ENCODE data around the gene RPL18A.
"Not testable (repeated sequence)": the region's sequence is repeated elsewhere in the genome, so short reads cannot be mapped to it uniquely, and the experiment has no call there.

Gene RPL18A

DNA sequence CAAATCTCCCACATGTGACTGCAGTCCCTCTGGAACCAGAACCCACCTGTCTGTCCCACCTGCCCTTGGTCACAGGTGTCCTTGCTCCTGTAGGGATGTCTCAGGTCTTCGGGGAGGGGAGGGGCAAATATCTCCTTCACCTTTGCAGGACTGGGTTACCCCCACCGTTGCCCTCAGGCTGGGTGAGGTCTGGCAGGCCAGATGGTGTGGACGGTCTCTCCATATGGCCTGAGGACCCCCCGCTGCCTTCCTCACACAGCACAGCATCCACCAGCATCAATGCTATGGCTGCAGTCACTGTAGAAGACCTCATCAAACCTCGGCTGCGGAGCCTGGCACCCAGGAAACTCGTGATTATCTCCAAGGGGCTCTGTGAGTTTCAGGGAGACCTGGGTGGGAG lies 22.0 kb downstream of the RPL18A start:
- no peak overlapping the region for H2BK120ac ChIP-seq (ENCODE audit: low read depth, low read length)
- no peaks in the 10 kb centered on the region for H3K4me1 ChIP-seq (ENCODE audit: control insufficient read depth, insufficient read depth, low read depth, low read length)
- no peak overlapping the region for H3K9ac ChIP-seq (ENCODE audit: low read length)
- H2AK5ac ChIP-seq (ENCODE audit: low read length, severe bottlenecking) = no peak overlapping the region
- H3K79me1 ChIP-seq (replicated peaks; ENCODE audit: low read length, poor library complexity, severe bottlenecking) = no peaks in the 10 kb centered on the region
- no peaks in the 10 kb centered on the region for H3K36me3 ChIP-seq (ENCODE audit: control insufficient read depth in 1 of 2, insufficient read depth in 2 of 2, low read depth in 1 of 2, low read length in 2 of 2)
- 80% methylated on average over 7 of the region's 7 CpGs for WGBS
- no peak overlapping the region for H4K8ac ChIP-seq (ENCODE audit: low read length)
- no peak overlapping the region for H3K14ac ChIP-seq (ENCODE audit: low read length in 2 of 2)
- no peak overlapping the region for H3K27ac ChIP-seq (ENCODE audit: low read length, poor library complexity, severe bottlenecking)
- H3K18ac ChIP-seq (ENCODE audit: low read depth in 1 of 2, low read length in 2 of 2) = no peak overlapping the region
- no peak overlapping the region for H2BK12ac ChIP-seq (ENCODE audit: low read length in 2 of 2)
- no peak for DNase-seq
- no peak overlapping the region for H3K4ac ChIP-seq (ENCODE audit: low read depth in 1 of 2, low read length in 2 of 2)
- no peak overlapping the region for H3K23ac ChIP-seq (ENCODE audit: low read length in 2 of 2)
- no peak overlapping the region for H2BK15ac ChIP-seq (ENCODE audit: low read depth, poor library complexity, severe bottlenecking)
- peaks cover 0 to 17% of the 10 kb centered on the region in 2 experiments for H3K27me3 ChIP-seq (ENCODE audit: control insufficient read depth in 1 of 2, insufficient read depth in 1 of 2, low read length in 2 of 2)
- no peak overlapping the region for H4K91ac ChIP-seq (ENCODE audit: low read length)
- H3K9me3 ChIP-seq (ENCODE audit: control insufficient read depth, low read length) = no peaks in the 10 kb centered on the region
- no peak overlapping the region for H3K4me2 ChIP-seq (ENCODE audit: low read length, poor library complexity, severe bottlenecking)
- no peak overlapping the region for H2AFZ ChIP-seq (ENCODE audit: low read depth, low read length)
- H3K4me3 ChIP-seq (ENCODE audit: insufficient read depth in 1 of 2, low read depth in 1 of 2, low read length in 2 of 2) = no peak overlapping the region
- no peak overlapping the region for H2BK5ac ChIP-seq (ENCODE audit: low read depth, low read length, poor library complexity, severe bottlenecking)

DNA sequence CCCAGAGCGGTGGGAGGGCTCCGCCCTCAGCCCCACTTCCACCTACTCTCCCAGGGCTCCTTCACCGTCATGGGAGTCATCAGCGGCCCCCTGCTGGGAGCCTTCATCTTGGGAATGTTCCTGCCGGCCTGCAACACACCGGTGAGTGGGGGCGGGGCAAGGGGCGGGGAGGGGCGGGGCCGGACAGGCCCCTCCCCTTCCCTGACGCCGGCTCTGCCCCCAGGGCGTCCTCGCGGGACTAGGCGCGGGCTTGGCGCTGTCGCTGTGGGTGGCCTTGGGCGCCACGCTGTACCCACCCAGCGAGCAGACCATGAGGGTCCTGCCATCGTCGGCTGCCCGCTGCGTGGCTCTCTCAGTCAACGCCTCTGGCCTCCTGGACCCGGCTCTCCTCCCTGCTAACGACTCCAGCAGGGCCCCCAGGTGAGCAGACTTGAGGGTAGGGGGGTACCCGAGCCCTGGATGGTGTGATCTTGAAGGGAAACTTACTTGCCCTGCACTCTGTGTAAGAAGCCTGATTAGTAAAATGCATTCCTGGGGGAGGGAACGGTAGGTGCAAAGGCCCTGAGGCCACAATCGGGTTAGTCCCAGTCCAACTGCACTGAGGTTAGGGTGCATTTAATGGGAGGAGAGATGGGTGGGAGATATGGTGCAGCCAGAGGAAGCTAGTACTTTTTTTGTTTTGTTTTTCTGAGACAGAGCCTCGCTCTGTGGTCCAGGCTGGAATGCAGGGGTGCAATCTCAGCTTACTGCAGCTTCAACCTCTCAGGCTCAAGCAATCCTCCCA lies 24.1 kb downstream of the RPL18A start:
- Histone ChIP-seq H3K9ac (ENCODE audit: low read length) (no peak overlapping the region), H3K4me1 (ENCODE audit: control insufficient read depth, insufficient read depth, low read depth, low read length) (no peaks in the 10 kb centered on the region), H2AK5ac (ENCODE audit: low read length, severe bottlenecking) (no peak overlapping the region), H2BK5ac (ENCODE audit: low read depth, low read length, poor library complexity, severe bottlenecking) (no peak overlapping the region), H3K79me1 (replicated peaks; ENCODE audit: low read length, poor library complexity, severe bottlenecking) (no peaks in the 10 kb centered on the region), H3K36me3 (ENCODE audit: control insufficient read depth in 1 of 2, insufficient read depth in 2 of 2, low read depth in 1 of 2, low read length in 2 of 2) (no peaks in the 10 kb centered on the region), H3K4ac (ENCODE audit: low read depth in 1 of 2, low read length in 2 of 2) (no peak overlapping the region), H3K14ac (ENCODE audit: low read length in 2 of 2) (no peak overlapping the region), H2BK15ac (ENCODE audit: low read depth, poor library complexity, severe bottlenecking) (no peak overlapping the region), H3K4me2 (ENCODE audit: low read length, poor library complexity, severe bottlenecking) (no peak overlapping the region), H3K23ac (ENCODE audit: low read length in 2 of 2) (no peak overlapping the region), H3K27me3 (ENCODE audit: control insufficient read depth in 1 of 2, insufficient read depth in 1 of 2, low read length in 2 of 2) (peaks cover 0 to 16% of the 10 kb centered on the region in 2 experiments), H4K91ac (ENCODE audit: low read length) (no peak overlapping the region), H3K4me3 (ENCODE audit: insufficient read depth in 1 of 2, low read depth in 1 of 2, low read length in 2 of 2) (no peak overlapping the region), H4K8ac (ENCODE audit: low read length) (no peak overlapping the region), H3K18ac (ENCODE audit: low read depth in 1 of 2, low read length in 2 of 2) (no peak overlapping the region), H3K9me3 (ENCODE audit: control insufficient read depth, low read length) (no peaks in the 10 kb centered on the region), H2BK120ac (ENCODE audit: low read depth, low read length) (no peak overlapping the region), H2AFZ (ENCODE audit: low read depth, low read length) (no peak overlapping the region), H2BK12ac (ENCODE audit: low read length in 2 of 2) (no peak overlapping the region), H3K27ac (ENCODE audit: low read length, poor library complexity, severe bottlenecking) (no peak overlapping the region)
- no peak for DNase-seq
- WGBS = 81% methylated on average over 33 of the region's 33 CpGs

GRCh38 chr19:17886515-17886914 lies 26.8 kb downstream of the RPL18A start:
- H4K91ac ChIP-seq (ENCODE audit: low read length) = no peak overlapping the region
- H3K4me1 ChIP-seq (ENCODE audit: control insufficient read depth, insufficient read depth, low read depth, low read length) = no peaks in the 10 kb centered on the region
- no peaks in the 10 kb centered on the region for H3K9me3 ChIP-seq (ENCODE audit: control insufficient read depth, low read length)
- H3K14ac ChIP-seq (ENCODE audit: low read length in 2 of 2) = no peak overlapping the region
- DNase-seq = no peak
- no peaks in the 10 kb centered on the region for H3K79me1 ChIP-seq (replicated peaks; ENCODE audit: low read length, poor library complexity, severe bottlenecking)
- no peak overlapping the region for H2AK5ac ChIP-seq (ENCODE audit: low read length, severe bottlenecking)
- no peaks in the 10 kb centered on the region for H3K36me3 ChIP-seq (ENCODE audit: control insufficient read depth in 1 of 2, insufficient read depth in 2 of 2, low read depth in 1 of 2, low read length in 2 of 2)
- no peak overlapping the region for H2BK5ac ChIP-seq (ENCODE audit: low read depth, low read length, poor library complexity, severe bottlenecking)
- no peak overlapping the region for H4K8ac ChIP-seq (ENCODE audit: low read length)
- no peak overlapping the region for H3K23ac ChIP-seq (ENCODE audit: low read length in 2 of 2)
- no peak overlapping the region for H3K18ac ChIP-seq (ENCODE audit: low read depth in 1 of 2, low read length in 2 of 2)
- 67% methylated on average over 4 of the region's 7 CpGs for WGBS
- no peak overlapping the region for H3K4me2 ChIP-seq (ENCODE audit: low read length, poor library complexity, severe bottlenecking)
- H2AFZ ChIP-seq (ENCODE audit: low read depth, low read length) = no peak overlapping the region
- no peak overlapping the region for H2BK120ac ChIP-seq (ENCODE audit: low read depth, low read length)
- peaks cover 3 to 24% of the 10 kb centered on the region in 2 experiments for H3K27me3 ChIP-seq (ENCODE audit: control insufficient read depth in 1 of 2, insufficient read depth in 1 of 2, low read length in 2 of 2)
- H2BK12ac ChIP-seq (ENCODE audit: low read length in 2 of 2) = no peak overlapping the region
- H2BK15ac ChIP-seq (ENCODE audit: low read depth, poor library complexity, severe bottlenecking) = no peak overlapping the region
- H3K4me3 ChIP-seq (ENCODE audit: insufficient read depth in 1 of 2, low read depth in 1 of 2, low read length in 2 of 2) = no peak overlapping the region
- no peak overlapping the region for H3K9ac ChIP-seq (ENCODE audit: low read length)
- H3K4ac ChIP-seq (ENCODE audit: low read depth in 1 of 2, low read length in 2 of 2) = no peak overlapping the region
- no peak overlapping the region for H3K27ac ChIP-seq (ENCODE audit: low read length, poor library complexity, severe bottlenecking)

DNA sequence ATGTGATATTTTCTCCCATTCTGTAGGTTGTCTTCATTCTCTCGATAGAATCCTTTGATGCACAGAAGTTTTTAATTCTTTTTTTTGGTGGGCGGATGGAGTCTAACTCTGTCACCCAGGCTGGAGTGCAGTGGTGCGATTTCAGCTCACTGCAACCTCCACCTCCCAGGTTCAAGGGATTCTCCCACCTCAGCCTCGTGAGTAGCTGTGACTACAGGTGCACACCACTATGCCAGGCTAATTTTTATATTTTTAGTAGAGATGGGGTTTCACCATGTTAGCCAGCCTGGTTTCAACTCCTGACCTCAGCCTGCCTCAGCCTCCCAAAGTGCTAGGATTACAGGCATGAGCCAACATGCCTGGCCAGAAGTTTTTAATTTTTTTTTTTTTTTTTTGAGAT lies 27.5 kb downstream of the RPL18A start:
- H3K23ac ChIP-seq (ENCODE audit: low read length in 2 of 2); H3K14ac ChIP-seq (ENCODE audit: low read length in 2 of 2); H3K4me2 ChIP-seq (ENCODE audit: low read length, poor library complexity, severe bottlenecking); DNase-seq; H3K9ac ChIP-seq (ENCODE audit: low read length); H3K79me1 ChIP-seq (replicated peaks; ENCODE audit: low read length, poor library complexity, severe bottlenecking); H3K4me1 ChIP-seq (ENCODE audit: control insufficient read depth, insufficient read depth, low read depth, low read length); H2BK15ac ChIP-seq (ENCODE audit: low read depth, poor library complexity, severe bottlenecking); H2BK120ac ChIP-seq (ENCODE audit: low read depth, low read length); H3K4ac ChIP-seq (ENCODE audit: low read depth in 1 of 2, low read length in 2 of 2); H3K9me3 ChIP-seq (ENCODE audit: control insufficient read depth, low read length); H2AFZ ChIP-seq (ENCODE audit: low read depth, low read length); H2BK5ac ChIP-seq (ENCODE audit: low read depth, low read length, poor library complexity, severe bottlenecking); H4K8ac ChIP-seq (ENCODE audit: low read length); H4K91ac ChIP-seq (ENCODE audit: low read length); H3K4me3 ChIP-seq (ENCODE audit: insufficient read depth in 1 of 2, low read depth in 1 of 2, low read length in 2 of 2); H3K18ac ChIP-seq (ENCODE audit: low read depth in 1 of 2, low read length in 2 of 2); H3K36me3 ChIP-seq (ENCODE audit: control insufficient read depth in 1 of 2, insufficient read depth in 2 of 2, low read depth in 1 of 2, low read length in 2 of 2); H2AK5ac ChIP-seq (ENCODE audit: low read length, severe bottlenecking); H3K27ac ChIP-seq (ENCODE audit: low read length, poor library complexity, severe bottlenecking); H2BK12ac ChIP-seq (ENCODE audit: low read length in 2 of 2): not testable (repeated sequence)
- peaks cover 8 to 28% of the 10 kb centered on the region in 2 experiments for H3K27me3 ChIP-seq (ENCODE audit: control insufficient read depth in 1 of 2, insufficient read depth in 1 of 2, low read length in 2 of 2)
- 96% methylated on average over 2 of the region's 4 CpGs for WGBS
